Daoy (cell line): ENCODE measurements around the gene KCNA1. TPM values are rescaled to one million over a fixed set of nuclear protein-coding genes. Genes with fewer than 3 reads are reported as not detected.

ENCODE experiments used
- DNase-seq: peaks from one replicate; pipeline ENCODE4 v3.0.0-alpha.2; 2015; ENCODE audit warnings: low read depth
- total RNA-seq: library from RNA; depleted of rRNA; stranded (reverse); fragments of >200 nt; shearing (Covaris generic); gene quantifications from 2 replicates; pipeline ENCODE4 v1.2.3, GENCODE V29; 2014

KCNA1 gene
- total RNA-seq, 1 experiment from 2014 or later, result 0.17 TPM

- peak; percentile 17 for DNase-seq
Observed at GRCh38 chr12:4911316-4911994, 1.8 kb downstream of the KCNA1 start.

DNA sequence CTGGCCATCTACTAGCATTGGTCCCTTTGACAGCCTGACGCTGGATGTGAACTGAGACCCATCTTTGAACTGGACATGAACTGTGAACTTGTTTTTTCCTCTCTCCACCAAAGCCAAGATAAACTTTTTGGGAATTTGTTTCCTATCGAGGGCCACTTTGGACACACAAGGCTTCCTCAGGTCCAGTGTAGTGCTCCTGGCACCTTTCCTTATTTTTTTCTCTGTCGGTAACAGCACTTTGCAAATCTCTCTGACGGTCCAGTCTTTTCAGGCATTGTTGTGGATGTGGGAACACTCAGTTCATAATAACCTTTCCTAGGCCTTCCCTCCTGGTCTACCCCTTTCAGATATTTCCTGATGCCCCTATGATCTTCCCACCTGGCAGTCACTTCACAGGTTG lies 5.0 kb downstream of the KCNA1 start:
- DNase-seq, result no peak

DNA sequence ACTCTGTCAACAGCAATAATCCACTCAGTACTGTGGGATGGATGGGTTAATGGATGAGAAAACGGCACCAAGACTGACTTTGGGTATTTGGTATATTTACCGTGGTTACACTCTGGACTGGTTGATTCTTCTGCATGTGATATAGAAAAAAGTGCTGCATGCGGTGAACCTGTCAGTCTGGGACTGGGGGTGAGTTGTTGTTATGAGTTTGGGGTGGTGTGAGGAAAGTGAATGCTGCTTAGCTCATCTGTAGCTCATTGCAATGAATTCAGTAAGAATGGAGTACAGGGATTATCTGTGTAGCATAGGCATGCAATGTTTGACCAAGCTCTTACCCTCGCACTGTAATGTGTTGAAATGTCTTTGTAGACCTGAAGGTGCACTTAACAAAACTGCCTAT lies 6.0 kb downstream of the KCNA1 start:
- DNase-seq, result no peak

DNA sequence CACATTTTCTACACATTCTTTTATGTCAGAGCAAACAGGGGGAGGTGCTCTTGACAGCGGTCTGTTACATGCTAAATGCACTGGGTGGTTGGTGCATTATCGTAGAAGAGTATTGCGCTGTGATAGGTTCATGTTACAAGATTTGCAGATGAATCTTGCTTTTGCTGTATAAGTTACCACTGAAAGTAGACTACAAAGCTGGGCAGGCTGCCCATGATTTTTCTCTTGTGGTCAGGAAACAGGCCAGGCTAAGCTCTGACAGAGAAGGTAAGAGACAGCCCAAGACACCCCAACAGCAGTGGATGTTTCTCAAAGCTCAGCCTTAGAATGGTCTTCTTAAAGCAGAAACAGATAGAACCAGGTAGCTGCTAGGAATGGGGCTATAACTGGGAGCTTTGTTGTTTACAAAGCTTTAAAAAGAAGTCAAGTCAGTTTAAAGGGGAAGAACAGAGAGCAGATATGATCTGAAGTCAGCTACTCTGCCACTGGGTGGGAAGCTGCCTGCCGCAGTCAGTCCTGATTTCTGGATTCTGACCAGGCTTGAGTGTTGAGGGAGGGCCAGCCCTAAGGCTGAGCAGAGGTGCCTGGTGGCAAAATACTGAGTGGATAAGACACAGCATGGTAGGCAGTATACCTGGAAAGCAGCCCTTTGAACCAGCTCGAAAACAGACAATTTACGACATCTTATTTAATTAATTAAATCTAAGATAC lies 9.4 kb downstream of the KCNA1 start:
- DNase-seq, result peak; percentile 70

DNA sequence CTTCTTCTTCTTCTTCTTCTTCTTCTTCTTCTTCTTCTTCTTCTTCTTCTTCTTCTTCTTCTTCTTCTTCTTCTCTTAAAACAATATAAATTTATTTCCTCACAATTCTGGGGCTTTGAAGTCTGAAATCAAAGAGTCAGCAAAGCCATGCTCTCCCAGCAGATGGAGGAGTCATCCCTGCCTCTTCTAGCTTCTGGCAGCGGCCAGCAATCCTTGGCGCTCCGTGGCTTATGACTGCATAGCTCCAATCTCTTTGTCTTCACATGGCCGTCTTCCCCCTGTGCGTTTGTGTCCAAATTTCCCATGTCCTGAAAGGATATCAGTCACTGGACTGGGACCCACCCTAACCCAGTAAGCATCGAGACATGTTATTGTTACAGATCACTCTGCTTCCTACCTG lies 22.9 kb downstream of the KCNA1 start:
- DNase-seq, result peak; percentile 43

DNA sequence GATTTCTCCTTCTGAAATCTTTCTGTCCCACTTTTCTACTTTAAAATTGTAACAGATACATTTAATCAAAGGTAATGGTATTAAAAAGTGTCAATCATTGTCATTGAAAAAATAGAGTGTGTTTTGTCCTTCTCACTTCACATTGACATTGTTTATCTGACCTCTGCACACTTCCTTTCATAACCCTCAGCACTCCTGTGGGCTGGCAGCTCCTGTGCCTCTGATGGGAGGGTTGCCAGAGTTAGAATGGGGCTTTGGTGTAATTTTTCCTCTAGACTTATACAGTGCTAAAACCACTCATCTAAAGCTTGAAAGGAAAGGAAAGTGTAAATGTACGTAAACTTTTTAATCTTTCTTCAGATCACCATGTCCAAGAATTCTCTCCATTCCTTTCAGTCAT lies 23.7 kb downstream of the KCNA1 start:
- peak; percentile 40 for DNase-seq

DNA sequence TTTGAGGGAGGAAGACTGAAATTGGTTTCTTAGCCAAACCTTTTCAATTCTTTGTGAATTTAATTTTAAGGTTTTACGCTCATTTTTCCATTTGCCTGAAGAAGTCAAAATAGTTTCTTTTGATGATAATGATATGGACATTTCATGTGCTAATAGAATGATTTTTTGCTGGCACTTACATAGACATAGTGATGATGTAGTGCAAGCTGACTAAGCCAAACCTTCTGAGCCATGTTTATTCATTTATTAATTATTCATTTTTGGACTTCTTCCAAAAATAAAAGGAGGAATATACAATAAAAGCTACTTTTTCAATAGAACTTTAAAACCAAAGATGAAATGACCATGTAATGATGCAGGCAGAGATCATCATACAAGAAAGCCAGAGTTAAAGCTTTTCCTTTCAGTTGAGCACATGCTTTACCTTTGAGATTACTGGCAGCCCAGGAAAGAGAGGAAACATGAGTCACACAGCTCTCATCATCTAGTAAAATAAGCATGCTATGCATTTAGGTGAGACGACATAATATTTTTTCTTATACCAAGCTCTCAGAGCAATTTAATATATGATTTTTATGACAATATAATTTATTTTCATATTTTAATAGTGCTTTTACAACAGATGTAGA lies 24.8 kb downstream of the KCNA1 start:
- DNase-seq, result peak; percentile 74

DNA sequence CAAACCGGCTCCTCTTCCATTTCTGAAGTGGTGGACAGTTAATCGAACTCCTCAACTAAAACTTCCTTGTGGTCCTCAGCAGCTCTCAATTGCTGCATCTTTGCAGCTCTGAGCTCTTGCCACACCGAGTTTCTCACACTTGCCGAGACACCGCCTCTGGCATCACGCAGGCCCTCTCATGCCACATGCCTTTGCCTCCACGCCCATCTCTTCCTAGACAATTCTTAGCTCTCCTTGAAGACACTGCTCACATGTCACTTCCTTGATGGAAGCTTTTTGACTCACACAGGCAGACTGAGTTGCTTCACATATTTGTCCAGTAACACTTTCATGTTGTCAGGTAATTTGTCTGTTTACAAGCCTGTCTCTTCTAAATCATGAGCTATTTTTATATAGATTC lies 29.2 kb downstream of the KCNA1 start:
- no peak for DNase-seq

DNA sequence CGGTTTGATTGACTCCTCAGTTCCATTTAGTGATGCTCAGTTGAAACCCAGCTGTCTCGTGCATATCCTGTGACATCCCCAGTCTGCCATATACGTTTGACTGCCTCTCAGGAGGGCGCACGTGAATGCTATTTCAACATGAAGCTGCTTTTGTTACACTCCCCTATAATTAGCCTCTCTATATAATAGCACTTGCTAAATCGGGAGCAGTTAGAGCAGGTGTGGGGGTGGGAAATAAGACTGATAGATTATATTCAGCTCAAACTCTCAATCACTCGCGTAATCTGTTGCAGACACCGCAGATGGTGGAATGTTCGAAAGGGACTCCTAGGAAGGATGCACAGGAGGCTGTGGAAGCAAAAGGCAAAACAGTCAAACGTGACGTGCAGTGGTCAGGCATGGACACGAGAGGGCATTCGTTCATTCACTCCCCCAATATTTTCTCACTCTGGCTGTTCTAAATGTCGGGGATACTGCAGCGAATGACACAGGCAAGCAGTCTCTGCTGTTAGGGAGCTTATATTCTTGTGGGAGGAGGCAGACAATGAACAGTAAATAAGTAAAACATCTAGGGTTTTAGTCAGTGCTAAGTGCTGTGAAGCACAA lies 29.8 kb downstream of the KCNA1 start:
- no peak for DNase-seq

- no peak for DNase-seq
Observed at GRCh38 chr12:4943067-4943937, 33.6 kb downstream of the KCNA1 start.

GRCh38 chr12:4943938-4944284 lies 34.2 kb downstream of the KCNA1 start:
- no peak for DNase-seq

DNA sequence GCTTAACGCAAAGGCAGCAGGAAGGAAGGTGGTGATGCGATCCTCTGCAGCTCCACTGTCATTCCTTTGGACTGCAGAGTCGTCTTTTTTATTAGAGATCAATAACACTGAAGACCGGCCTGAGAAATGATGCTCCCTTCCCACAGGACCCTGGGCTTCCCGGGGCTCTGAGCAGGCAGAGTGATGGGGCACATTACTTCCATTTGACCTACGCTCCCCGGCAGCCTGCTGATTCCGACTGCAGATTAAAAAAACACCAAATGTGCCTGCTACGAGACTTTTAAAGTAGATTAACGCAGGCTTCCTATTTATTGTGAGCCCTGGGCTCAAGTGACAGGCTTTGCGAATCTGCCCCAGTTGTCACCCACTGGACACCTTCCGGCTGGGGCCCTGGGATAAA lies 37.5 kb downstream of the KCNA1 start:
- no peak for DNase-seq

GRCh38 chr12:4951083-4951482 lies 41.4 kb downstream of the KCNA1 start:
- no peak for DNase-seq

DNA sequence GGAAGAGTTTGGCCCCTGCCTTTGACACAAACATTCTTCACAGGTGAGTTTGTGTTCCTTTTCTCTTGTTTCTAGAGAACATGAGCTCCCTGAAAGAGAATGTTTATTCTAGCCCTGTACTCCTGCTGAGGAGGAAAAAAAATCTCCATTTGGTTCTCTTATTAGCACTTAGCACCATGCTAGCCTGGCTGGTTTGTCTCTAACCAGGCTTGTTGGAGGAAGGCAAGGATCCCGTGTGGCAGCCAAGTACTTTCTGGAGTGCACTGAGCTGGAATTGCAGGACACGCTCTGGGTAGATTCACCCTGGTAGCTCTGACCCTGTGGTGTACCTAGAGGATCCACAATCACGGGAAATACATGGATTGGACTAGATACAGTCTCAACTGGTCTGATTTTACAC lies 41.9 kb downstream of the KCNA1 start:
- no peak for DNase-seq

- no peak for DNase-seq
Observed at GRCh38 chr12:4954621-4955354, 45.1 kb downstream of the KCNA1 start.

DNA sequence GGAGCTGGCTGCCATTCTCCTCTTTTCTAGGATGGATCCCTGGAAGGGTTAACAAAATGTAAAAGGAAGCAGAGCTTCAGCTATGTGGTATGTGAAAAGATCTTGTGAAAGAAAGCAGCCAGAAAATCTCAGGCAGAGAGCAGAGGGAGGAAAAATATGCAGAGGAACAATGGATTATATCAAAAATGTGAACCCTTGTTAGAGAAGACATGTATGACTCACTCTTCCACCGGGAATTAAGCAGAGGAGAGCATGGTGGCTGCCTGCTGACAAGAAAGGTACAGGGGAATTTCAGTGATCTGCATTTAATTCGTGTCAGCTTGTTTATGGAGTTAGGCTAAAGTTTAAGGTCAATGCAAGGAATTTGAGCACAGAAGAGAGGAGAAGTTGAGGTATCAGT lies 46.3 kb downstream of the KCNA1 start:
- no peak for DNase-seq

- DNase-seq, result no peak
Observed at GRCh38 chr12:4956968-4957367, 47.3 kb downstream of the KCNA1 start.

DNA sequence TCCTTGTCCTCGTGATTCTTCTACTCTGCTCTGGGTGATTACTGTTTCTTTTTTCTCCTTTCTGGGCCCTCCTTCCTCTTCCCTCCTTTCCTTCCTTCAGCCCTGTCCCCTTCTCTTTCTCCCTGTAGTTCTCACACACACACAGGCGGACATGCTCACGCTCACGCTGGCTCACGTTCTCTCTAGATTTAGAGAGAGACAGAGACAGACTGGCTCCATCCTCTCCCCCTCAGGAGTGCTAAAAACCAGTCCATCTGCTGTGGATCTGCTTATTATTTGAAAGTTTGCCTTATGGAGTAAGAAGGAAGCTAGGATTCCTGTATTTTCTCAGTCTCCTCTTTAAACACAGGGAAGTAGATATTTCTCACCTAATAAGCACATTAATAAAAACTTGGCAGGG lies 48.1 kb downstream of the KCNA1 start:
- no peak for DNase-seq

DNA sequence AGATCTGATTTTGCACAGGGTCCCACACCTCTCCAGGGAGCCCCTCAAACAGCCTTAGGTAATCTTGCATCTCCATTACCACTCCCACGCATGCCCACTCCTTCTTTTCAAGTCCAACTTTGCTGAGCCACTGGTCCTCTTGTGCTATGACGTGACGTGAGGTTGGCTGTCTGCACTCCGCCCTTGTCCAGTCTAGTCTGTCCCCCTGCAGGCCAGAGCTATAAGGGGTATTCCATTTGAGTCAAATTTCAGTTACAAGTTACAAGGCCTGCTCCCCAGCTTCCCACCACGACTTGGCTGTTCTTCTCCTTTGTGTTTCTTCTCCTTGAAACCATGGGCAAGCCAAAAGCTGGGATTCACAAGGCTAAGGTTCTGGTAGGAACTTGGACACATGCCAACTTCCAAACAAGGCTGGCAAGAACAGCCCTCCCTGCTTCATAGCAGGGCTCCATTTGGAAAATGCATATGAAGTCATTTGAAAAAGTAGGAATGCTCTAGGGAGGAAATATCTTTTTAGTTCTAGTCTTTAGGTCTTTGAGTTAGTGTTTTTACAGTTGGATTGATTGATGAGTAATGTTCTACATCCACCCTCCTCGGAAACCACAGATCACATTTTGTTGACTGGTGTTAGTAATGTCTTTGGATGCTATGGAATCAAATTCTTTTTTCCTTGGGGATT lies 49.1 kb downstream of the KCNA1 start:
- DNase-seq, result no peak

DNA sequence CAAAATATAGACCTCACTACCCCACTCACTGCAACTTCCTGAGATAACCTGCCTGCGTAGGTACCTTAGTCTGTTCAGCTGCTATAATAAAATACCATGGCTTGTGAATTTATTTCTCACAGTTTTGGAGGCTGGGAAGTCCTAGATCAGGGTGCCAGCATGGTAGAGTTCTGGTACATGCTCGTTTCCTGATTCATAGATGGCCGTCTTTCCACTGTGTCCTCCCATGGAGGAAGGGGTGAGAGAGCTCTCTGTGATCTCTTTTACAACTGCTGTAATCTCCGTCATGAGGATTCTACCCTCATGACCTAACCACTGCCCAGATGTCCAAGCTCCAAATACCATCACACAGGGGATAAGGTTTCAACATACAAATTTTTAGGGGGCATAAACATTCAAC lies 49.7 kb downstream of the KCNA1 start:
- no peak for DNase-seq

DNA sequence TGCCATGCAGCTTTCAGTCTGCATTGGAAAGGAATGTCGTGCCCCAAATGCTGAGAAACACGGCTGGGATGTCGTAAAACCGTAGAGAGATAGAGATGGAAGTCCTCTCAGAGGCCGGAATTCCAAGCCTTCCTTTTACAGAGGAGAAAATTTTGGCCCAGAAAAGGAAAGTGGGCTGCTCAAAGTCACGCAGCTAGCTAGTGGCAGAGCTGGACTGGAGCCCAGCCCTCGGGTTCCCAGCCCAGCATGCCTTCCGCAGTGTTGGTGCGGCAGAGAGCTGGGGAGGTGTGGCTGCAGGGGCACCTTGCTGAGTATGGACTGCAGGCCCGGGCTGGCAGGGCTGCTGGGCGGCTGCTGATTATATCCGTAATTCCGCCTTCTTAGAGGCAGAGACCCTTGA lies 50.3 kb downstream of the KCNA1 start:
- DNase-seq, result peak; percentile 44
